Endodermal cell (in vitro differentiated cells): Measurements from ENCODE around the gene JAZF1. TPM values are rescaled to one million over a fixed set of nuclear protein-coding genes. Genes with fewer than 3 reads are reported as not detected.

ENCODE experiments used
- DNase-seq: peaks from one replicate; pipeline ENCODE4 v3.0.0-alpha.2; 2017
- H3K27ac ChIP-seq: 2 replicates; pipeline ENCODE4 v1.5.1; 2013; ENCODE audit warnings: mild to moderate bottlenecking, low read depth, low read length, moderate library complexity
- H3K27me3 ChIP-seq: 2 replicates; pipeline ENCODE4 v1.6.1; 2013; ENCODE audit warnings: mild to moderate bottlenecking, low read length, moderate library complexity; ENCODE audit not compliant: insufficient read depth, control insufficient read depth, poor library complexity, severe bottlenecking
- H3K36me3 ChIP-seq: 2 replicates; pipeline ENCODE4 v1.7.0; 2013; ENCODE audit warnings: mild to moderate bottlenecking, low read length, moderate library complexity; ENCODE audit not compliant: control insufficient read depth, insufficient read depth
- H3K4me1 ChIP-seq: one replicate; pipeline ENCODE4 v1.7.0; 2013; ENCODE audit warnings: low read length; ENCODE audit not compliant: control insufficient read depth, insufficient read depth
- H3K4me3 ChIP-seq: 2 replicates; pipeline ENCODE4 v1.5.1; 2013; ENCODE audit warnings: mild to moderate bottlenecking, low read length, moderate library complexity
- H3K9ac ChIP-seq: 2 replicates; pipeline ENCODE4 v1.6.1; 2013; ENCODE audit warnings: mild to moderate bottlenecking, low read length, moderate library complexity; ENCODE audit not compliant: poor library complexity, severe bottlenecking; ENCODE audit errors: extremely low read depth
- H3K9me3 ChIP-seq: 2 replicates; pipeline ENCODE4 v1.6.1; 2013; ENCODE audit warnings: mild to moderate bottlenecking, low read length, moderate library complexity; ENCODE audit not compliant: control insufficient read depth
- H3K27ac Mint-ChIP-seq: 2 replicates; pipeline ENCODE4 v1.8.0; 2020; ENCODE audit warnings: mixed read lengths
- H3K27me3 Mint-ChIP-seq: 2 replicates; pipeline ENCODE4 v1.8.0; 2021; ENCODE audit warnings: mild to moderate bottlenecking, mixed read lengths; ENCODE audit not compliant: insufficient read depth
- H3K36me3 Mint-ChIP-seq: 2 replicates; pipeline ENCODE4 v1.8.0; 2020; ENCODE audit warnings: low read depth, mixed read lengths
- H3K4me1 Mint-ChIP-seq: 2 replicates; pipeline ENCODE4 v1.8.0; 2020; ENCODE audit warnings: mixed read lengths
- H3K4me3 Mint-ChIP-seq: 2 replicates; pipeline ENCODE4 v1.8.0; 2020; ENCODE audit warnings: mild to moderate bottlenecking, moderate library complexity, mixed read lengths
- H3K9me3 Mint-ChIP-seq: 2 replicates; pipeline ENCODE4 v1.8.0; 2020; ENCODE audit warnings: mild to moderate bottlenecking, mixed read lengths
- CTCF ChIP-seq: fragments of 200-600 bp; sonication (generic); conservative IDR thresholded peaks from 2 replicates; pipeline ENCODE4 v1.5.0; 2021; ENCODE audit warnings: antibody characterized with exemption, mild to moderate bottlenecking
- WGBS, 2 experiments: methylation state at CpG; one replicate each; pipeline versions ENCODE4 v1.1.5 to v1.1.7; 2013; ENCODE audit warnings: missing lambda C conversion rate in 2 of 2, mixed read lengths in 1 of 2; ENCODE audit not compliant: insufficient coverage in 1 of 2, insufficient read length in 1 of 2; 5-methylcytosine and 5-hydroxymethylcytosine counted together
- total RNA-seq, 2 donors: library from RNA; stranded (reverse); fragmentation: NEBNext Ultra II Directional in 1 of 2; extraction: Animal tissue kit (Norgen Biotek cat#: 25700) in 1 of 2; gene quantifications; 2 replicates in 1 of 2; 3 replicates in 1 of 2; pipeline ENCODE4 v1.2.1, GENCODE V29; 2021

Gene JAZF1
- total RNA-seq, 2 donors from 2014 or later: 18.3 to 33.6 TPM

- H3K4me1 ChIP-seq: peaks cover 12% of the 10 kb centered on the region
- H3K27me3 Mint-ChIP-seq: no peaks in the 10 kb centered on the region
- H3K9me3 Mint-ChIP-seq: no peaks in the 10 kb centered on the region
- H3K4me3 ChIP-seq: no peak overlapping the region
- TF ChIP-seq CTCF: no peak
- H3K9ac ChIP-seq: no peak overlapping the region
- 96 to 100% methylated on average over 4 to 6 of the region's 6 CpGs for WGBS, 2 experiments
- no peak overlapping the region for H3K27ac ChIP-seq
- H3K4me1 Mint-ChIP-seq: peaks cover 25% of the 10 kb centered on the region
- H3K27ac Mint-ChIP-seq: no peak overlapping the region
- no peaks in the 10 kb centered on the region for H3K36me3 ChIP-seq
- DNase-seq: no peak
- H3K4me3 Mint-ChIP-seq: no peak overlapping the region
- H3K36me3 Mint-ChIP-seq: no peaks in the 10 kb centered on the region
- H3K27me3 ChIP-seq: no peaks in the 10 kb centered on the region
- no peaks in the 10 kb centered on the region for H3K9me3 ChIP-seq
Observed at GRCh38 chr7:27944643-27945042, 236.0 kb downstream of the JAZF1 start.

GRCh38 chr7:27943241-27943640, 237.4 kb downstream of the JAZF1 start:
- Mint-ChIP-seq H3K9me3 (no peaks in the 10 kb centered on the region), H3K36me3 (no peaks in the 10 kb centered on the region), H3K4me1 (peaks cover 34% of the 10 kb centered on the region), H3K27ac (no peak overlapping the region), H3K27me3 (no peaks in the 10 kb centered on the region), H3K4me3 (no peak overlapping the region)
- H3K27ac ChIP-seq: no peak overlapping the region
- no peak for TF ChIP-seq CTCF
- H3K9me3 ChIP-seq: no peaks in the 10 kb centered on the region
- DNase-seq: no peak
- no peaks in the 10 kb centered on the region for H3K36me3 ChIP-seq
- no peak overlapping the region for H3K9ac ChIP-seq
- 92 to 93% methylated on average over 12 to 14 of the region's 14 CpGs for WGBS, 2 experiments
- no peaks in the 10 kb centered on the region for H3K27me3 ChIP-seq
- H3K4me1 ChIP-seq: peaks cover 23% of the 10 kb centered on the region
- H3K4me3 ChIP-seq: no peak overlapping the region

- WGBS, 2 experiments: 96 to 97% methylated on average over 8 of the region's 8 CpGs
- no peak overlapping the region for H3K4me3 ChIP-seq
- H3K9ac ChIP-seq: no peak overlapping the region
- no peak for TF ChIP-seq CTCF
- Mint-ChIP-seq H3K4me1 (peaks cover 34% of the 10 kb centered on the region), H3K36me3 (no peaks in the 10 kb centered on the region), H3K4me3 (no peak overlapping the region), H3K9me3 (no peaks in the 10 kb centered on the region), H3K27ac (no peak overlapping the region), H3K27me3 (no peaks in the 10 kb centered on the region)
- H3K27me3 ChIP-seq: no peaks in the 10 kb centered on the region
- no peak overlapping the region for H3K27ac ChIP-seq
- no peak for DNase-seq
- H3K36me3 ChIP-seq: no peaks in the 10 kb centered on the region
- H3K9me3 ChIP-seq: no peaks in the 10 kb centered on the region
- H3K4me1 ChIP-seq: peaks cover 23% of the 10 kb centered on the region
Observed at GRCh38 chr7:27942711-27943110, 237.9 kb downstream of the JAZF1 start.
